GM12874 (cell line): ENCODE data around the gene TAGAP.

Experiments used
- TF ChIP-seq, protein P1 (sequence below): IDR thresholded peaks from 2 replicates; pipeline ENCODE4 v1.5.1; 2011; ENCODE audit warnings: low read depth, mild to moderate bottlenecking, control low read depth, low read length, moderate library complexity; ENCODE audit not compliant: insufficient read depth

The TAGAP gene

DNA sequence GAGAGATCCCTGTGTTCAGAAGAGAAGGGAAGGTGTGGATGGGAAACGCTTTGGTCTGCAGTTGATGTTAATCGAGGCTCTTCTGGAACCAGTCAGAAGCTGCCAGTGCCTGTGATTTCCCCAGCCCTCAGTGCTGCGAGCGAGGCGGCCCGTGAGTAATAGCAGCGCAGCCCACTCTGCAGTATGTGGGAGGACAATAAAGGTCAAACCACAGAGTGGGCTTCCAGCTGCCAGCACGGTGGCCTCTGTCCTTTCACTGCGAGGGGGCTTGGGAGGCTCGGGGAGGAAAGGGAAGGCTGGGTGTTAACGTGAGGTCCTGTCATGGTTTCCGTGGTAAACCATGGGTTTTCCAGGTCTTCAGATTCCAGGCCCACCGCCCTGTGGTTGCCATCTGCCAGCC, 32.3 kb upstream of the TAGAP start:
- TF ChIP-seq, protein P1, sequence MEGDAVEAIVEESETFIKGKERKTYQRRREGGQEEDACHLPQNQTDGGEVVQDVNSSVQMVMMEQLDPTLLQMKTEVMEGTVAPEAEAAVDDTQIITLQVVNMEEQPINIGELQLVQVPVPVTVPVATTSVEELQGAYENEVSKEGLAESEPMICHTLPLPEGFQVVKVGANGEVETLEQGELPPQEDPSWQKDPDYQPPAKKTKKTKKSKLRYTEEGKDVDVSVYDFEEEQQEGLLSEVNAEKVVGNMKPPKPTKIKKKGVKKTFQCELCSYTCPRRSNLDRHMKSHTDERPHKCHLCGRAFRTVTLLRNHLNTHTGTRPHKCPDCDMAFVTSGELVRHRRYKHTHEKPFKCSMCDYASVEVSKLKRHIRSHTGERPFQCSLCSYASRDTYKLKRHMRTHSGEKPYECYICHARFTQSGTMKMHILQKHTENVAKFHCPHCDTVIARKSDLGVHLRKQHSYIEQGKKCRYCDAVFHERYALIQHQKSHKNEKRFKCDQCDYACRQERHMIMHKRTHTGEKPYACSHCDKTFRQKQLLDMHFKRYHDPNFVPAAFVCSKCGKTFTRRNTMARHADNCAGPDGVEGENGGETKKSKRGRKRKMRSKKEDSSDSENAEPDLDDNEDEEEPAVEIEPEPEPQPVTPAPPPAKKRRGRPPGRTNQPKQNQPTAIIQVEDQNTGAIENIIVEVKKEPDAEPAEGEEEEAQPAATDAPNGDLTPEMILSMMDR: no peak

DNA sequence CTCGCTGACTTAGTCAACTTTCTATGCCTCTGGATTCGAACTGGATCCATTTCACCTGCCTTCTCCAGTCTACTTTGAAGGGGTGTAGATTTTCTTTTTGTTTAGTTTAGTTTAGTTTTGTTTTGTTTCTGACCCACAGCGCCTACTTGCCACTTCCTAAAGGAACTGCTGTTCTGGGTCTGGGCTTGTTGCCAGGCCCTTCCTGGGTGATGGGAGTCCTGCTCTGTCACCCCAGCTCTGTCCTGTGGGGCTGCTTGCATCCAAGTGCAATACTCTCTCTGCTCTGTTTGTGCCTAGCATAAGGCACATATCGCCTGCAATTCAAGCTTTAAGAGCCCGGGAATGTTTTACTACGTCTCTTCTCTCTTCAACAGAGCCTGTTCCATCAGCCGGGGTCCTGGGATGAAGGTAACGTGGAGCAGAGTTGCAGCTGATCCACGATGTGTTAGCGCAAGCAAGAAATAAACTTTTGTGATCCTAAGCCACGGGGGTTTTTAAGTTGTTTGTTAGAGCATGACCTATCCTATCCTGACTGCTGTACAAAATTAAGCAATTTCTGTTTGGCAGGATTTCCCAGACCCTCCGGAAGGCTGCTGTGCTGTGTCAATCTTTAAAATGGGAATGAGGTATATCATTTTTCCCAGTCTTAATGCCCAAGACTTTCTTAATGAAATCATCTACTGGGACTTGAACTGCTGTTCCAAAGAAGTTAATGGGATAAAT, 30.9 kb upstream of the TAGAP start:
- TF ChIP-seq, protein P1: no peak

DNA sequence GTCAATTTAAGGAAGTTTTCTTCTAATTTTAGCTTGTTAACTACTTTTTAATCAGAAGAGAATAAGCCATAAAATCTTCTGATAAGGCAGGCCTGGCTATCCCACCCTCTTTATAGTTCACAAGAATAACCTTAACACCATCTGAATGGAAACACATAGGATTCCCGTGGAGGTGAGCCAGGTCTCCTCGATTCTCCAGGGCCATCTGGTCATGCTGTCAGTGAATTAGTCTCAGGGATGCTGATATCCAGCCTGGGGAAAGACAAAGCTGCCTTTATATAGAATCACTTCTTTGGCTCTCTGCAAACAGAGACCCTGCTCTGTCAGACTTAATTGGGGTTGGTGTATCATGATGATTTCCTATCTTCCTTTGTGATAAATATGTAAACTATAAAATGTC, 30.1 kb upstream of the TAGAP start:
- TF ChIP-seq, protein P1: no peak

DNA sequence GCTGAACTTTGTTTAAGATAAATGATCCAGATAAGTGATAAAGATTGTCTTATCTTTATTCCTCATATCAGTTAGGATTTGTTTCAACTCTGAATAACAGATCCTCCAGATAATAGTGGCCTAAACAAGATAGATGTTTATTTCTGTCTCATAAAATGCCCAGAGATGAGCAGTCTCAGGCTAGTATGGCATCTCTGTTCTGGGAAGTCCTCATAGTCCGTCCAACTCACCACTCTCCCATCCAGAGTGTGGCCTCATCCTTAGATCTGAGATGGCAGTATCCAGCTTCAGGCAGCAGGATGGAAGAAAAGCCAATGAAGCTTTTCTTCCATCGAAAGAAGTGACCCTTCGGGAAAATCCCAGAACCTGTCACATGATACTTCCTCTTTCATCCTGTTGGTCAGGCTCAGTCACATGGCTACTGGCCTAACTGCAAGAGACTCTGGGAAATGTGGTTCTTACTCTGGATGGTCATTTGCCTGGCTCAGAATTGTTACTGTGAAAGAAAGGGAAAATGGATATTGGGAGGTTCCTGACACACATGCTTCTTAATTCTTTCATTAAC, 29.4 kb upstream of the TAGAP start:
- TF ChIP-seq, protein P1: no peak

DNA sequence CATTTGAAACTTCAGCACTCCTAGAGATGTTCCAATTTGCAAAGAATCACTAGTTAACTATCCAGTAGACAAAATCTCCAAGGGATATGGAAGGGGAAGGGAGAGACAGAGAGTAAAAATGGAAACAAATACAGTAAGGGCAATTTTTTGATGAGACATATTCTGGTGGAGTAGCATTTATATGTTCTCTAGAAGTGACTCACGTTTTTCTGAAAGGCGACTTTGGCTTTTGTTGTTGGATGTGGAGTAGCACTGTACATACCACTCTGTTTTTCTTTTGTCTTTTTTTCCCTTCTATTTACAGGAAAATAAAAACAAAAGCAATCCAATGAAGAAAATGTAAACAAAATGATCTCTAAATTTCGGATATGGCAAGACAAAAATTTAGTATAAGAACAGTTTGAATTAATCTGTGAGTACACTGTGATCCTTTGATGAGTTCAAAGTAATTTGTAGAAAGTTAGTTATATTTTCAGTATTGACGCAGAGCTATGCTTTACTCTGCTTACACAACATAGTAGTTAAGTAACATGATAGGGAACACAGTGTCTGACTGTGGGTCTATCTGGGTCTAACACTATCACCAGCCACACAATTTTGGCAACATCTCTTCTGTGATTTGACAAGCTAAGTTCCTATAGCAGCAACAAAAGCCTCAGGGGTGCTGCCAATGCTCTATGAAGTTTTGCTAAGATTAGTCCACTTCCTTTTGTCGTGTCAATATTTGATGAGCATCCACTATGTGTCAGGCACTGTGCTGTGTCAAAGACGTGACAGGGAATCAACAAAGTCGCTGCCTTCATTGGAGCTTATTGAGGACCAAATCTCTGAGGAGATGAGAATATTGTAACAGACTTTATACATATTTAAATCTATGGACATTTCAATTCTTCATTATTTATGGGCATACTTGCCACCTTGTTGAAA, 27.3 kb upstream of the TAGAP start:
- TF ChIP-seq, protein P1: no peak

DNA sequence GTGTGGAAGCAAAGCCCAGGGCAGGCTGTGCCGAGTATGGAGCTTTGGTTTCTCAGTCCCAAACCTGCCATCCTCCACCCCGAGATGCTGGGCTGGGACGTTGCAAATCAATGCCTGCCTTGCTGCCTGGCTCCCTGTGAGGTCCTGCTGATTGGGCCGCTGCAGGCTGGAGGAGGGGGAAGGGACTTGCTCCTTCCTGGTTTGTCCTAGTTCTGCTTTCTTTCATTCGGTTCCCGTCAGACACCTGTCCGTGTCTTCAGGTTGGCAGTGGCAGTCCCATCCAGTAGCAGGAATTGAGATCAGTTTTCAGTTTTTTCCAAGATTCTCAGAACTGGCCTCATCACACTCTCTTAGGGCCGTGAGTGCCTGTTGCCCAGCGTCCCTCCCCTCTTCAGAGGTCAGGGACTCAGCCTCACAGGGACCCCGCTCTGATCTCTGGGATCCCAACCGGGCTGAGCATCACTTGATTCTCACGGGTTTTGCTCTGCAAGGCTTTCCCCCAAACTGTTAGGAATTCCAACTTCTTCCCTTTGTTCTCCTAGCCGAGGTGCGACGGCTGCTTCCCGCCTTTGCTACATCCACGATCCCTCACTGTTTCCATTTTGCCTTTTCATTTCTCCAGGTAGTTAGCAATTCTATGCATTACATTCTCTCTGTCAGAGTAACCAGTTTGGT, 24.2 kb upstream of the TAGAP start:
- TF ChIP-seq, protein P1: no peak

DNA sequence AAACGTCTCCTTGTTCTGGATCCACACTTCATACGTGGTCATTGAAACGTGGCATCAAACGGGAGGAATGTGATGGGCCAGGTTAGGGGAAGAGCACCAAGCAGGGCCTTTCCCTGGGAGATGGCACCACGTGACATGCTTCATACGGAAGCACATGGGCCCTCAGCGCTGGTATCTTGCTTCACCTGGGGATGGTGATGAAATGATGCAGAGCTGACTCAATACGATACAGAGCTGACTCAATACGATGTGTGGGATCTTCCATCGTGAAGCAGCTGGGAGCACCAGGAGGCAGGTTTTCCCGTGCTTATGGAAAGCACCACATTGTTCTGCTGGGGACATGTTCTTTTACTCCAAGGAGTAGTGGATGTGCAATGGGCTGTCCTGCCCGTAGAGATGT, 22.5 kb upstream of the TAGAP start:
- TF ChIP-seq, protein P1: no peak
